ENCODE results near the gene PHF23.
A peak's percentile ranks its signal among the peaks of the same experiment; 100 is the strongest.

PHF23 gene

GRCh38 chr17:7262192-7262934 lies 23.1 kb upstream of the PHF23 start, which contains the start of gene CLDN7:
Gene CLDN7, minus strand, starts transcription at chr17:7262478. Its CDS starts 435 bp downstream, at chr17:7262043.
- peak within 1 kb of the TSS; percentile 35 to 36 for H3K4me3 ChIP-seq (replicated peaks in 1 of 2; ENCODE audit: low read depth in 2 of 2, low read length in 2 of 2)

DNA sequence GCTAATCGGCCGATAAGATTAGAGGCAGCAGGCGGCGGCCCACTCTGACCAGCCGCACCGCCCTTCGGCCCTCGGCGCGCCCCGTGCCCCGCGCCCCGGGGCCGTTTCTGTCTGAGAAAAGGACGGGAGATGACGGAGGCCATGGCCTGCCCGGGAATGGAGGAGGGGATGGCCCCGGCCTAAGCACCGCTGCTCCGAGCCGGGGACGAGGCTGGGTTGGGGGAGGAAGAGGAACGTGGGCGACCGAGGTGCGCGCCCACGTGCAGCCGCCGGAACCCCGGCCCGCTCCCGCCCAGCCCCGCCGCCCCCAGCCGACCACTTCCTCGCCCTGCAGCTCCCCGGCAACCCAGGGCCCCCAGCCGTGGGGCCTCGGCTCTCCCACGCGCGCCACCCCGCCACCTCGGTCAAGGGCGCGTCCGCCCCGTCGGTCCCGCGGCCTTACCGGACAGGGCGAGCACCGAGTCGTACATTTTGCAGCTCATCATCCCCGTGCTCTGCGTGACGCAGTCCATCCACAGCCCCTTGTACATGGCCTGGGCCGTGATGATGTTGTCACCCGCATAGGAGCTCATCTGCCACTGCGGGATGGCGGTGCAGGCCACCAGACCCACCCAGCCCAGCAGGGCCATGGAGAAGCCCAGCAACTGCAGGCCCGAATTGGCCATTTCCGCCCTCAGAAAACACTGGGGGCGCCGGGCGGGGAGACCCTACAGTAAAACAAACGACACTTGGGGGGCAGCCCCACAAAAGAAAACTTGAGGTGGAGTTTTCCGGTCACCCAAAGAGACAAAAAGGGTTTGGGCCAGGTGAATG lies 22.3 kb upstream of the PHF23 start:
- H3K4me3 ChIP-seq (replicated peaks in 1 of 2; ENCODE audit: low read depth in 2 of 2, low read length in 2 of 2) = peak overlapping the region; percentile 35 to 36
- no peak for TF ChIP-seq CTCF (IDR thresholded peaks at IDR 0.05; ENCODE audit: low read depth, low read length)
- DNase-seq (ENCODE audit: low read depth in 2 of 2) = no peak

More at GRCh38 chr17:7262192-7262934, 23.1 kb upstream of the PHF23 start, which contains the start of gene CLDN7:
- DNase-seq (ENCODE audit: low read depth in 2 of 2) = no peak
- no peak for TF ChIP-seq CTCF (IDR thresholded peaks at IDR 0.05; ENCODE audit: low read depth, low read length)

- peak overlapping the region; percentile 35 to 36 for H3K4me3 ChIP-seq (replicated peaks in 1 of 2; ENCODE audit: low read depth in 2 of 2, low read length in 2 of 2)
- DNase-seq (ENCODE audit: low read depth in 2 of 2) = no peak
- no peak for TF ChIP-seq CTCF (IDR thresholded peaks at IDR 0.05; ENCODE audit: low read depth, low read length)
These were observed 21.6 kb upstream of the PHF23 start for GRCh38 chr17:7260651-7261378.

DNA sequence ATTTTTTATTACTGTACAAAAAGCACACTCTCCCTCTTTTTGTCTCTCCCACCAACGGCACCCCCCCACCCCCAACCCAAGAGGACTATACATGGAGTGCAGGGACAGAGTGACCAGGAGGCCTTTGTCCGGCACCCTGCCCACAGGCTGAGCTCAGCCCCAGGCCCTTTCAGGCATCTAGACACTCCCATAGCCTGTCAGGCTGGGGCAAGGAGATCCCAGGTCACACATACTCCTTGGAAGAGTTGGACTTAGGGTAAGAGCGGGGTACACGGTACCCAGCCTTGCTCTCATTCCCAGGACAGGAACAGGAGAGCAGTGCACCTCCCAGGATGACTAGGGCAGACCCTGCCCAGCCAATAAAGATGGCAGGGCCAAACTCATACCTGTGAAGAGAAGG lies 20.9 kb upstream of the PHF23 start:
- no peak for DNase-seq (ENCODE audit: low read depth in 2 of 2)
- no peak overlapping the region for H3K4me3 ChIP-seq (replicated peaks in 1 of 2; ENCODE audit: low read depth in 2 of 2, low read length in 2 of 2)
- TF ChIP-seq CTCF (IDR thresholded peaks at IDR 0.05; ENCODE audit: low read depth, low read length) = no peak

DNA sequence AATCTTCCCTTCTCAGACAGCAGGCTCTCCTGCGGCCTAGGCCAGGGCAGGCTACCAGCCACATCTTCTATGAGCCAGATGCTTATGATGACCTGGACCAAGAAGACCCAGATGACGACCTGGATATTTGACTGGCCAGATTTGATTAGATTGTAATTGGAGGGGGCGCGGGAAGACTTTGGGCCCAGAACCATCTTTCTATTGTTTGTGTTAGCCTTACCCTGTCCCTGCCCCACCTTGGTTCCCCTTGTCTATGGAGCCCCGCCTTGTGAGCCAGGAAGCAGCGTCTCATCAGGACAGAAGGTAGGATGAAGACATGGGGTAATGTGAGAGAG lies 20.3 kb upstream of the PHF23 start:
- no peak for TF ChIP-seq CTCF (IDR thresholded peaks at IDR 0.05; ENCODE audit: low read depth, low read length)
- H3K4me3 ChIP-seq (replicated peaks in 1 of 2; ENCODE audit: low read depth in 2 of 2, low read length in 2 of 2) = no peak overlapping the region
- DNase-seq (ENCODE audit: low read depth in 2 of 2) = no peak

- TF ChIP-seq CTCF (IDR thresholded peaks at IDR 0.05; ENCODE audit: low read depth, low read length) = no peak
- DNase-seq (ENCODE audit: low read depth in 2 of 2) = peak; percentile 41 to 73
- no peak overlapping the region for H3K4me3 ChIP-seq (replicated peaks in 1 of 2; ENCODE audit: low read depth in 2 of 2, low read length in 2 of 2)
These were observed 19.7 kb upstream of the PHF23 start for GRCh38 chr17:7258731-7259554.
